GM19043 (cell line): ENCODE results near the gene BRD3OS.
"Not testable (repeated sequence)": the region's sequence is repeated elsewhere in the genome, so short reads cannot be mapped to it uniquely, and the experiment has no call there.

Experiments used
- ATAC-seq: cut with Tn5 transposase; IDR thresholded peaks from one replicate; pipeline ENCODE4 v1.9.1; 2021; ENCODE audit warnings: low read depth; ENCODE audit not compliant: unreplicated experiment

BRD3OS gene

DNA sequence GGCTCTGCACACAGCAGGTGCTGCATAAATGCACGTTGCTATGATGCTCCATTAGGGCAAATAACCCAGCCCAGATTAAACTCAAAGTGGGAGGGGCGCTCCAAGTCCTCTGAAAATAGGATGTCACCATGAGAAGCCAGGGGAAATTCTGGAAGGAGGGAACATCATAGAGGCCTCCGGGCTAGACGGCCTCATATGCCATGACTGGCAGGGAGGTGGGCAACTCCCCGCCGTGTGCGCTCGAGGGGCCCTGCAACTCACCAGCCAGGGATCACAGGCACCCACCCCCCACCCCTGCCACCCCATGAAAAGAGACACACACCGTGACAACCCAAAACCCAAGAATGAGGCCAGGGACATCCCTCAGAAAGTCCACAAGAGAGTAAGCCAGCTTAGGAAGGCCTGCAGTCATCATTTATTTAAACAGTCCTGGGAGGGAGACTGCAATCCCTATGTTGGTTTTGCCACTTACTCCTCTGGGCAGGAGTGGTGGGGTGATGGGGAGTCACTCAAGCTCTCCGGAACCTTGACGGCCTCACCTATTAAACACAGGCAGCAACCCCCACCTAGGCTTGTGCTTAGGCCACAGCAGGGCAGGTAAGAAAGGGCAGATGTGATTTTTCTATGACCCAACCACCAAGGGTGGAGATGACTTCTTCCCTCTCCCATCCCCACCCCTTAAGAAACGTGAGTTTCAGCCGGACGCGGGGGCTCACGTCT is 37.2 kb upstream of the BRD3OS start:
- ATAC-seq, result no peak

DNA sequence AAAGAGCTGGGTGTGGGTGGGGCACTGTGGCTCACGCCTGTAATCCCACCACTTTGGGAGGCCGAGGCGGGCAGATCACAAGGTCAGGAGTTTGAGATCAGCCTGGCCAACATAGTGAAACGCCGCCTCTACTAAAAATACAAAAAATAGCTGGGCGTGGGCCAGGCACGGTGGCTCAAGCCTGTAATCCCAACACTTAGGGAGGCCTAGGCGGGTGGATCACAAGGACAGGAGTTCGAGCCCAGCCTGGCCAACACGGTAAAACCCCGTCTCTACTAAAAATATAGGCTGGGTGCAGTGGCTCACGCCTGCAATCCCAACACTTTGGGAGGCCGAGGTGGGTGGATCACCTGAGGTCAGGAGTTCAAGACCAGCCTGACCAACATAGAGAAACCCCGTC is 36.5 kb upstream of the BRD3OS start:
- not testable (repeated sequence) for ATAC-seq

DNA sequence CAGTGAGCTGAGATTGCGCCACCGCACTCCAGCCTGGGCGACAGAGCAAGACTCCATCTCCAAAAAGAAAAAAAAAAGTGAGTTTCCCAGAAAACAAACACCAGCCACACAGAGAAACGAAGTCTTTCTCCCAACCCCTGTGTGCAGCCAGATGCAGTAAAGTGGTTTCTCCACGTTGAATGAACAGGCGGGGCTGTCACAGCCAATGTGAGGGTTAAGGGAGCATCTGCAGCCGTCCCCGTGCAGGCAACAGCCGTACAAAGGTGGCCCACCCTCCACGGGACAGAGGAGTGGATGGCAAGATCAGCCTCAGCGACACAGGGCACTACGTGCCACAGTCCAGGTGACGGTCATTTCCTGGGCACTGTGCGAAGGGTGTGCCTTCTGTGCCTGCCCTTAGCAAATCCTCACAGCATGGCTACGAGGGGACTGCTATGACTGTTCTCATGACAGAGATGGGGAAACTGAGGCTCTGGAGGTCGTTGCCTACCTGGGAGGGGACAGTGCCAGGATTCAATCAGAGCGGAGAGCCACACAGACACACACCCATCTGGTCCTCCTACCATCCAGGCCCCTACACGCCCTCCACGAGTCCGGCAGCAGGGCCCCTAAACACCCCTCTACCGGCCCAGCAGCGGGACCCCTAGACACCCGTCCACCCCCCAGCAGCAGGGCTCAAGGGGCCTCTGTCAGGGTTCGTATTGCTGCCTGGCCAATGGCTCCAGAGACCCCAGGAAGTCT is 35.5 kb upstream of the BRD3OS start:
- ATAC-seq, result no peak

DNA sequence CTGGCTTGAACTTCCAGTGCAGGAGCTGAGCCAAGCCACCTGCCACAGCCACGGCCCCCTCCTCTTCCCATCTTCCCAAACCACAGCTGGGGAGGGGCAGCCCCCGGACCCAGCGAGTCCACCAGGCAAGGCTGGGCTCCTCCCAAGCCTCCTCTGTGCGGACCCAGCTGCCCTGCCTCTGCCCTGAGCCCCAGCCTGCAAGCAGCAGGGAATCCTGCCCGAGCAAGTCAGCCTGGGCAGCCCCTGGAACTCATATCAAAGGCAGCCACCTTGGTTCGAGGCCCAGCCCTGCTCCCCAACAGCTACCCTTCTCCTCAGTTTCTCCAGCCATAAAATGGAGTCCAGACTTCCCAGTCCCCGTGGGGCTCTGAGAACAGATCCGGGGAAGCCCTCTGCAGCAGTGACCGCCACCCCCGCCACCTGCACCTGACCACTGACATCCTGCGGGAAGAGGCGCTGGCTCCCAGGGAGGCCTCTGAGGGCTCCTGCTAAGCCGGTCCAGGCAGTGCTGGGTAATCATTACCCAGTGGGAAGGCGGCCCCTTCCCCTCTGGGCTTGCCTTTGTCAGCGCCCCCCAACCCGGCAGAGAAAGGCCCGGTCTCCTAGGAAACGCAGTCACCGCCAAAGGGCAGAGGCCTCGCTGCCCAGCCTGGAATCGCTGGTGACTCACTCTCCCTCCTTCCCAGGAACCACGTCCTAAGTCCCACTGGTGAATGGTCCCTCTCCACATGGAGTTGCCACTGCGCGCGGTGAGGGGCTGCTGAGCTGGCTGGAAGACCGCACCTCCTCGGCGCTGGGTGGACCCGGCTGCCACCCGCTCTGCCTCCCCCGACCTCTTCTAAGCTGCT is 34.7 kb upstream of the BRD3OS start:
- no peak for ATAC-seq

DNA sequence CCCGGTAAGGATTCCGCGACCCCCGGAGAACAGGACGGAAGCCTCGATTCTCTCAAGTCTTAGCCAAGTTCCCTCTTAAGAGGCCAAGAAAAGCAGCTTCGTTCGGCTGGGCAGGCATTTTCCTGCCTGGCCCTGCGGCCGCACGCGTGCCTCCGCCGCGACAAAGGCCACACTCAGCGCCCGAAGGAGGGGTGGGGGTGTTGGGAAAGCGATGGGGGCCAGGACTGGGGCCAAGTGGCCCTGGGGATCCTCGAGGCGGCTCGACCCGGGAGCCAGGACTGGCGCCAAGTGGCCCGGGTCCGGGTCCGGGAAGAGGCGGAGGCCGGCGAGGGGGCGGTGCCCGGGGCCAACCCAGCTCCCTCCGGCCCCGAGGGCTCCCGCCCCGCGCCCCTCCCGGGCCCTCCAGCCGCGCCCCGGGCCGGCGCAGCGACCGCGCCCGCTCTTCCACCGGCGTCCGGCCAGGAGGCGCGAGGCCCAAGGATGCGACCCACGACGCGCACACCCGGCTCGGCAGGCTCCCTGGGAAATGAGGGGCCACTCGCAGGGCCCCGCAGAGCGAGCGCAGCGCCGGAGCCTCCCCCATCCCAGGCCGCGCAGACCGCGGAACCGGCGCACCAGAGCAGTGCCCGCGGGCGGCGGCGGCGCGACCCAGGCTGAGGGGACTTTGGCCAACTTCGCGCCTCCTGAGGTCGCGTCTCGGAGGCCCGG is 33.9 kb upstream of the BRD3OS start:
- ATAC-seq, result no peak

DNA sequence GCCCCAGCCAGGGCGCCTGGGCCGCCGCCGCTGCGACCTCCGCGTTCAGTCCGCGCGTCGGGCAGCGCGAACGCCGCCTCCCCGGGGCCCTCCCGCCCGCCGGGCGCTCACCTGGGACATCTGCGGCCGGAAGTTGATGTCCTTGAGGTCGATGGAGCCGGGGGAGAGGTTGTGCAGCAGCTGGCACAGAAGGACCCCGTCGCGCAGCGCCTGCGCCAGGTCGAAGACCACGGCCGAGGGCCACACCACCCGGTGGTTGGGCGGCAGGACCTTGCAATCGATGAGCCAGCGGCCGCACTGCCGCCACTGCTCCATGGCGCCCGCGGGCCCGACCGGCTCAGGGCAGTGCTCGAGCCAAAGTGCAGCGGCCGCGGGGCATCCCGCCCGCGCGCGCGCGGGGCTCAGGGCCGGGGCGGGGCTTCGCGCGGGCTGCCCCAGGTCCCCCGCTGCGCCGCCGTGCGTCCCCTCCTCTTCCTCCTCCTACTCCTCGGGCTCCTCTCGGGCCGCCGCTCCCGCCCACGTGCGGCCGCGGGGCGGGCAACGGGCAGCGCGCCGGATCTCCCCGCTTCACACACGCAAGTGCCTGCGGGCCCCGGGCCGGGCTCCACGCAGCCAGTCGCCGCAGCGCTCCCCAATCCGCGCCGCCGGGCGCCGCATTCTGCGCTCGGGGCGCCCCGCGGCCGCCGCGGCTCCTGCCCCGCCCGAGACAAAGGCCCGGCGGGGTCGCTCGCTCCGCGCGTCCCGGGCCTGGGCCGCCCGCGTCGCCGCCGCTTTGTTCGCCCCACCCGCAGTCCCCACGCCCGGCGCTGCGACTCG is 33.1 kb upstream of the BRD3OS start, which contains the start of gene VAV2:
TSS of gene VAV2 (minus strand) at position 361 of the 816 bp plus-strand sequence. CDS start at position 315, 46 bp downstream.
- ATAC-seq, result no peak

DNA sequence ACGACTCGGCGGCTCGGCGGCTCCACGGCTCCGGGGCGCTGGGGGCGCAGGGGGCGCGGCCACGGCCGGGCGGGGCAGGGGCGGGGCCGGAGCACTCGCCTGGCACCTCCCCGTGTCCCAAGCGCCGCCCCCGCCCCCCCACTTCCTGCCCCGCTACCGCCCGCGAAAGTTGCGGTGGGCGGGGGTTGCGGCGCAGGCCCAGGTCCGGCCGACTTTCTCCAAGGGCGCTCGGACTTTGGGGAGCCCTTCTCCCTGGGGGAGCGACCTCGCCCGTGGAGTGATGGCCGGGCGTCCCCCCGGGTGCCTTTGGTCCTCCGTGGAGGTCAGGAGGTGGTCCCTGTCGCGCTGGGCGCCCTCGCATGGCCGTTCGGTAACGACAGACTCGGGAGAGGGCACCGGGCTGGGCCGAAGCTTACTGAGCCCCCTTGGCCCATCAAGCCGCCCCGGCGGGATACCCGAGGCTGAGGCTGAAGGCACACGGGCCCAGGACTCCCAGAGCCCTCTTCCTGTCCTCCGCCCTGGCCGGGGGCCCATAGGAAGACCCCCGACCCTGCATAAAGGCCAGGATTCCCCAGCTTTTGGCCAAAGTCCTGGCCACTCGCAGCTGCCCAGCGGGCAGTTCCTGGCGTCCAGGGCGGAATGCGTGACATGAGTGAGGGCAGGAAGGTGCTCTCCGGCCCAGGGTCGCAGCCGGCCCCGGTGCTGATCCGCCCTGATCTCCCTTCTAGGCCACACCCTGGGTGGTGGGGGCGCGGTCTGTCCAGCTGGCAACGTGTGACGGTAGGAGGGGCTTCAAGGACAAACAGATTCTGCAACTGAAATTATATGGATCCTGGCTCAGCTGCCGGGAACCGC is 32.3 kb upstream of the BRD3OS start:
- ATAC-seq, result no peak

DNA sequence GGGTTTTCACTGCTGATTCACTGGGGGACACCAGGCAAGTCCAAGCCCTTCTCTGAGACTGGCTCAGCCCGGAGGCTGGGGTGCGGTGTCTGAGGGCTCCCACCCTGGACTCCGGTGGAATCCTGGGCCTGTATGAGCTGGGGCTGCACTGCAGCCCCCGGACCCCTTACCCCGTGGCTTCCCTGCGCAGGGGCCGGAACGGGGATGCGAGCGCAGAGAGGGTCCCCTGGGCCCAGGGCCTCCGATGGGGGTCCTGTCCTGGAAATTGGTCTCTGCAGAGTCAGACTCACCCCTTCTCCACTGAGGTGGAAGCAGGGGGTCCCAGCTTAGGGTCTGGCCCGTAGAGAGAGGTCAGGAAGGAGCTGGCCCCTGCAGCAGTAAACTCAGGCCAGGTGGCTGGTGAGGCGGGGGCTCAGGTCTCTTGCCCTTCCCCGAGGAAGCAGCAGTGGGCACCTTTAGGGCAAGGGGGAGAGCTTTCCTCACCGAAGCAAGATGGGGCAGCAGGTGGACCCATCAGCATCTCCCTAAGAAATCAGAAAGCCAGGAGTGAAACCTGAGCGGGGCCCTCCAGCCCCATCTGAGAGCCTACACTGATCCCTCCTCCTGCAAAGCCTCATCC is 31.5 kb upstream of the BRD3OS start:
- no peak for ATAC-seq

DNA sequence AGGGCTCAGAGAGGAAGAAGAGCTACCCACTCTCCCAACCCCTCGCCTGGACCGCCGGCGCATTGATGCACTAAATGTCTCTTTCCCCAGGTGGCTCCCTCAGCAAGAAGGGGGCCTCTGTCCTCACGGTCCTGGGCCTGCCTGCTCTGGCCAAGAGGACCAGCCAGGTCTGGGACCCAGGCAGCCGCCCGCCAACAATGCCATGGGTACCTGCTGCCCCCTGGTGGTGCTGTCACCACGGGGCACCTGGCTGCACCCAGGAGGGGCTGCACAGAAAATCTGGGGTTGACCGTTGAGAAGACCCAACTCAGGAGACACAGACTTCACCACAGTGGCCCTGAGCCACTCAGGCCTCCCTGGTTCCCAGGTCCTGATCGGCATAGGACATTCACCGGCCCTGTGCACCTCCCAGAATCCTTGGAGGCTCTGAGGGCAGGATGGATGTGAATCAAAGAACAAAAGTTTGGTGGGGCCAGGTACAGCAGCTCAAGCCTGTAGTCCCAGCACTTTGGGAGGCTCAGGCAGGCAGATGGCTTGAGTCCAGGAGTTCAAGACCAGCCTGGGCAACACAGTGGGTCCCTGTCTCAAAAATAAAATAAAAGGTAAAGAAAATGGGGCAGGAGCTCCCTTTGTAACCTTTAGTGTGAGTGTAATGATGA is 30.8 kb upstream of the BRD3OS start:
- ATAC-seq, result no peak

DNA sequence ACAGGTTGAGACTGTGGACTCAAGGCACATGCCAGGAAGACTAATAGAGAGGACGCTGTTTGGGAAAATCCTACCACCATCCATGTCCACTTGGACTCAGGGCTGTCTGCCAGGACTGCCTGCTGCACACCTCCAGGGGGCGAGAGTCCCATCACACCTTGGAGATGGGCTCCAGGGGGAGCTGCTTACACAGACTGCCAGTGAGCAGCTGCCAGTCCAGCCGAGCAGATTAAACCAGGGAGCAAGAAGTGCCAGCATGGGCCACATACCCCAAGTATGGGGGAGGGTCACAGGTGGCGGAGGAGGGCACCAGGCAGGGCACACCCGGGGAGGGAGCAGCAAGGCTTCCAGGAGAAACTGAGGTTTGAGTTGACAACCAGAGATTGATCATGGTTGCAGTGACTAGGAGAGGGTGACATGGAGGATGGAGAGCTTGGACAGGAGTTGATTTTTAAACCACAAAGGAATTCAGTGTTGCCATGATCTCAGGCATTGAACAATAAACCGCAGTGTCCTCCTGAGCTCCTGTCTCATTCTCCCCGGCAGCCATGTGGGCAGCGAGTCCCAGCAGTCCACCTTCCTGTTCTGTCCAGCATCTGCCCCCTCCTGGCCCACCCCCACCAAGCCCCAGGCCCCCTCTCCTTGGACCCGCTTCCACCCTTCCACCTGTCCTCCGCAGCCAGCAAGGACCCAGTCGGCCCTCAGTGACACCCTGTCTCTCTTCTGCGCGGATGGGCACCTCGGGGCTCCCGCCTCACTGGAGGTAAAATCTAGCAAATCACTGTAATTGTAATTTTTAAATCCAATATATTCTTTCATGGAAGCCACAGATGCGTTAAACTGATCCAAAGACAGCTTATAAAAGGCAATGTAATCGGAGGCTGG is 30.0 kb upstream of the BRD3OS start:
- ATAC-seq, result no peak

DNA sequence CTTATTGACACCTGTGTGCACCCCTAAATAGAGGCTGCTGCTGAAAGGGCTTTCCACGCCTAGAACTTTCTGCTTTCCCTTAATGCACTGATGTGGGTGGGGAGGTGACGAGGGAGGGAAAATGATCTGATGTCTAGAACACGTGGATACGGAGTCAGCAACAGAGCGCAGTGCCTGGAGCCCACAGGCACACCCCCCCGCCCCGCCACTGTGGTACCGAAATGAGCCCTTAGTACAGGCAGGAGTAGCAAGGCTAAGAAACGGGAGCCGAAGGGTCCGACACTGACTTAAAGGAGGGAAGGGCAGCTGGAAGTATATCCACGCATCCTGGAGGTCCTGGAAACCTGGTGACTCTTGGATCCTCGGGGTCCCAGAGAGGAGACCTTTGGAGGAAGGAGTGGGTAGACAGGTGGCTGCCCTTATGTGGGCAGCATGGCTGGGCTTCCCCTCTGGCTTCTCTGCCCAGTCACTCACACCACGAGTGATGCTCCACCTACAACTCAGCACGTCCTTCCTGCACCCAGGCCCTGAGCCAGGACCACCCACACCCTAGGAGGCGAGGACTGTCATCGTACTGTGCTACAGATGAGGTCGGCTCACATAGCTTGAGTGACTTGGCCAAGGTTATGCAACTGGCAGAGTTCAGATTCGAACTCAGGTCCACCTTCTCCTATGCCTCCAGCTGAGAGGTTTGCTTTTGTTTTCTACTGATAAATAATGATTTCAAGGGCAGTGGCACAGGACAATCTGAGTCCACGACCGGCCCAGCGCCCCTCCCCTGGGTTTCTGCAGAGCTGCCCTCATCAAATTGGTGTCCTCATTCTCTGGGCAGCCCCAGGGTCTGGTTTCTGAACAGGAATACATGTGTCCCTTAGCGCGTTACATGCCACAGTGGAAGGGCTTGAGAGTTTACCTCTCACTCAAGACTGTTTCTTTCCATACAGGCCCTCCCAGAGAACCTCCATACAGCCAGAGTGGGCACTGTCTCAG is 28.5 kb upstream of the BRD3OS start:
- ATAC-seq, result no peak

DNA sequence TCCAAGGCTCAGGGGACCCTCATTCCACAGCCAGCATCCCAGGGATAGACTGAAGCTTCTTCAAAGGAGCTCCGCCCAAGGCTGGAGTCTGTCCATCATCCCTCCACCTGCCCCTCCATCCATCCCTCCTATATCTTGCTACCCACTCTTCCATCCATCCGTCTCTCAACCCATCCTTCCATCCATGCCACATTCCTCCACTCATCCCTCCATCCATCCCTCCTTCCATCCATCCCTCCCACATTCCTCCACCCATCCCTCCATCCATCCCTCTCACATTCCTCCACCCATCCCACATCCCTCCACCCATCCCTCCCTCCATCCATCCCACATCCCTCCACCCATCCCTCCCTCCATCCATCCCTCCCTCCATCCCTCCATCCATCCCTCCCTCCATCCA is 27.7 kb upstream of the BRD3OS start:
- ATAC-seq, result no peak

DNA sequence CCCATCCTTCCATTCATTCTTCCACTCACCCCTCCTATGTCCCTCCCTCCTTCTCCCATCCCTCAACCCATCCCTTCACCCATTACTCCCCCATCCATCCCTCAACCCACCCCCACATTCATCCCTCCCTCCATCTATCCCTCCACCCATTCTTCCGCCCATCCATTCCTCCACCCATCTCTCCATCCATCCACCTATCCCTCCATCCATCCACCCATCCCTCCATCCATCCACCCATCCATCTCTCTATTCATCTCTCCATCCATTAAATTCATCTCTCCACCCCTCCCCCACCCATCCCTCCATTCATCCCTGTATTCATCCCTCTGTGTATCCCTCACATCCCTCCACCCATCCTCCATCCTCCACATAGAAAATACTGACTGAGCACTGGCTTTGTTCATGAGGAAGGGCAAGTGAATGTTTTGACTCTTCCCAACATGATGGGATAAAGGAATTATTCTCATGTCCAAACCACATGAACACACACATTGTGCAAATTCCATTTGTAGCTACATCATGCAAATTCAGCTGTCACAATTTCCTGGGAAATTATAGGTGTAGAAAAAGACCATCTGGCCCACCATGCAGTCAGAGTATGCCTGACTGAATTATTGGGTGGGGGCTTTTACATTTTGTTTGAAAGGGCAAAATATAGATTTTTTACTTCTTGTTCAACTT is 26.2 kb upstream of the BRD3OS start:
- no peak for ATAC-seq

DNA sequence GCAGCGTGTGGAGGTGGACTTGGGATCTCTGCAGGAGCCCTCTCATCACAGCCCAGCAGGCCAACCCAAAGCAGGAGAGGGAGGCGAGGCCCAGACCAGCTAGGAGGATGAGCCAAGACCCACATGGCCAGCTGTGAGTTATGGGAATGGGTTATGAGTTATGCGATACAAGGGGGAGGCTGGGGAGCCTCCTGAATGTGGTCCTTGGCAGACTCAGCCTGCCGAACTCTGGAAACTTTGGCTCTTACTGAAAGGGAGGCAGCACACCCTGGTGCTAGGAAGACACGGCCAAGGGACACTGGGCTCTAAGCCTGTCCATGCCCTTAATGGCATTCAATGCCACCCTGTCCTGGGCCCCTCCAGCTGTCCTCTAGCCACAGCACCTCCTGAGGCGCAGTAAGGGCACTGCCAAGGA is 25.4 kb upstream of the BRD3OS start:
- no peak for ATAC-seq

DNA sequence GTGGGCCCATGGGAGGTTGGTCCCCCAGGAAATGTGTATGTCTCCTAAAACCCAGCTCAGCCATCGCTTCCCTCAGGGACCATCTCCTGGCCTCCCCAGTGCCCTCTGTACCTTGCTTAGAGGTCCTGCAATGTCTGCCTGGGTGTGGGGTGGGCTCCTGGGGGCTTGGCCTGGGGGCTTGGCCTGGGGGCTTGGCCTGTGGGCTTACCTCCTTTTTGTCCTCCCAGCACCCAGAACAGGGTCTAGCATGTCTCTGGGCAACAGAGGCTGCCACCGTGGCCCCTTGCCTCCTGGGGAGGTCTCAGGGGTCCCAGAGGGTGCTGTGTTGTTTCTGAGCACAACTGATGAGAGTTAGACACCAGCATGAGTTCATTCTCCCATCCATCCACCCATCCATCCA is 22.5 kb upstream of the BRD3OS start:
- no peak for ATAC-seq
